Daoy (cell line): ENCODE data around the gene AGBL1. TPM values are rescaled to one million over a fixed set of nuclear protein-coding genes. Genes with fewer than 3 reads are reported as not detected.

Experiments used
- DNase-seq: peaks from one replicate; pipeline ENCODE4 v3.0.0-alpha.2; 2015; ENCODE audit warnings: low read depth
- total RNA-seq: library from RNA; depleted of rRNA; stranded (reverse); fragments of >200 nt; shearing (Covaris generic); gene quantifications from 2 replicates; pipeline ENCODE4 v1.2.3, GENCODE V29; 2014

Gene AGBL1
- total RNA-seq, 1 experiment from 2014 or later, result not detected

DNA sequence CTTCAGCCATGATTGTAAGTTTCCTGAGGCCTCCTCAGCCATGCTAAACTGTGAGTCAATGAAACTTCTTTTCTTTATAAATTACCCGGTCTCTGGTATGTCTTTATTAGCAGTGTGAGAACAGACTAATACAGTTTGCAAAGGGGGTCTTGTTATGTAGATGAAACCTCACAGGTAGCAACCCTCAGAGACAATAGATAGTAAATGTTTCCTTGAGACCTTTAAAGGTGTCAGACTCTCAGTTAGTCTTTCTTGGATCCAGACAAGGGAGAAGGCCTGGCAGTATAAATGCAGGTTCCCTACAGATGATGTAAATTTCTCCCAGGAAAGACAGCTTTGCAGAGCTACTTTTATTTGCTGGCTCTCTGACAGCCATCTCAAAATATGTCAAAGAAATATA, 510.8 kb downstream of the AGBL1 start:
- DNase-seq, result no peak

DNA sequence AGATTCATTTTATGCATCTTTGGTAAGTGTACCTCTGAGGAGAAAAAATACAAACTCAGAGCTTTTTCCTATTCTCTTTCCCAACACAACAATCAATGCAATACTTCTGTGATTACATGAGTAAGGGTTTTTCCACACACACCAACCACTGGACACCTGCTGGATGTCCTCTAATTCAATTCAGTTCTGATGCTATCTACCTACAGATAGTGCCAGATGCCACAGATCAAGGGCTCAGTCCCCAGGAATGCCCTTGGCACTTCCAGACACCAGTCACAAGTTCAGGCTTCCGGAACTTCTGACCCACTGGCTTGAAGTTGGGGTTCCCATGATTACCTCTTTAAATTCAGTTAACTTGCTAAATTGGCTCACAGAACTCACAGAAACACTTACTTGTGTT, 511.5 kb downstream of the AGBL1 start:
- DNase-seq, result no peak

DNA sequence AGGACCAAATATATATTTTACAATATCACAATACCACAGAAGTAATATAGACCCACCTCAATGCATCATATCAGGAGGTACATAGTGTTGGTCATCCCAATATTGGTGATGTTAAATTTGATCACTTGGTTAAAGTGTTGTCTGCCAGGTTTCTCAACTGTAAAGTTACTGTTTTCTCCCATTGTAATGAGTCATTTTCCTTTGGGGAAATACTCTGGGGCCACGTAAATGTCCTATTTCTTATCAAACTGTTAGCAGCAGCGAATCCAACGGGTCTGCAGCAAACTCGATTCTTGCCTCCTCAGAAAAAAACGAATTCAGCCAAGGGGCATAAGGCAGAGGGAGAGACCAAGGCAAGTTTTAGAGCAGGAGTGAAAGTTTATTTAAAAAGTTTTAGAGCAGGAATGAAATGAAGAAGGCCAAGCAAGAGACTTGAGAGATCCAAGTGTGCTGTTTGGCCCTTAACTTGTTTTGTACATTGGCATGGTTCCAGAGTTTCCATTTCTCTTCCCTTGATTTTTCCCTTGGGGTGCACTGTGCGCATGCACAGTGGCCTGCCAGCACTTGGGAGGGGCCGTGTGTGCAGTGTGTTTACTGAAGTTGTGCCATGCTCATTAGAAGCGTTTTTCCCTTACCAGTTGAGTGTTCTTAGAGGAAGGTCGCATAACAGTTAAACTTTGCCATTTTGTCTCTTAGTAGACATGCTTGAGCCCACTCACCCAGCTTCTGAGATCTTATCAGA, 512.5 kb downstream of the AGBL1 start:
- DNase-seq, result no peak

DNA sequence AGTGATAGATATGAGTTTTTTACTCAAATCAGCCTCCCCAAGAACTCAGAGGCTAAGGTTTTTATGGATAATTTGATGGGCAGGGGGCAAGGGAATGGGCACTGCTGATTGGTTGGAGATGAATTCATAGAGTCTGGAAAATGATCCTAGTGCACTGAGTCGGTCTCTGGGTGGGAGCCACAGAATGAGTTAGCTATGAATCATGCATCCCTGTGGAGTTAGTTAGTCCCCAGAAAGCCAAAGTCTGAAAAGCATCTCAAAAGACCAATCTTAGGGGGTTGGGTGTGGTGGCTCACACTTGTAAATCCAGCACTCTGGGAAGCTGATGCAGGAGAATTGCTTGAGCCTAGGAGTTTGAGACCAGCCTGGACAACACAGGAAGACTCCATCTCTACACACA, 516.1 kb downstream of the AGBL1 start:
- no peak for DNase-seq

DNA sequence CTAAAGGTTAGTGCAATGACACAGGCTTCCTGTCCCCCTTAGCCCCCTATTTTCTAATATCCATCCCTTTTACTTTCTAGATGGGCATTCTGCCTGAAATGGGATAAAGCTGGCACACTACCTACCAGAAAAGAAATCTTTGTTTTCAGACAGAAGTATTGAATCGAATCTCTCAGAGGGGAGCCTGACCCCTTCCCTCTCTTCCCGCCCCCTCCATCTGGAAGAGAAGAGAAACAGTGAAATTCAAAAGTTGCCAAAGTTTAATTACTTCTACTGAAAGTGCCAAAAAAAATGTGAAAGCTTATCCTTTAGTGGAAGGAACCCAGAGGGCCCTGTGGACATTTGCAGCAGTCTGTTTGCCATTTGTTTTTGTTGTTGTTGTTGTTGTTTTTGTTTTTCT, 523.8 kb downstream of the AGBL1 start:
- DNase-seq, result no peak

DNA sequence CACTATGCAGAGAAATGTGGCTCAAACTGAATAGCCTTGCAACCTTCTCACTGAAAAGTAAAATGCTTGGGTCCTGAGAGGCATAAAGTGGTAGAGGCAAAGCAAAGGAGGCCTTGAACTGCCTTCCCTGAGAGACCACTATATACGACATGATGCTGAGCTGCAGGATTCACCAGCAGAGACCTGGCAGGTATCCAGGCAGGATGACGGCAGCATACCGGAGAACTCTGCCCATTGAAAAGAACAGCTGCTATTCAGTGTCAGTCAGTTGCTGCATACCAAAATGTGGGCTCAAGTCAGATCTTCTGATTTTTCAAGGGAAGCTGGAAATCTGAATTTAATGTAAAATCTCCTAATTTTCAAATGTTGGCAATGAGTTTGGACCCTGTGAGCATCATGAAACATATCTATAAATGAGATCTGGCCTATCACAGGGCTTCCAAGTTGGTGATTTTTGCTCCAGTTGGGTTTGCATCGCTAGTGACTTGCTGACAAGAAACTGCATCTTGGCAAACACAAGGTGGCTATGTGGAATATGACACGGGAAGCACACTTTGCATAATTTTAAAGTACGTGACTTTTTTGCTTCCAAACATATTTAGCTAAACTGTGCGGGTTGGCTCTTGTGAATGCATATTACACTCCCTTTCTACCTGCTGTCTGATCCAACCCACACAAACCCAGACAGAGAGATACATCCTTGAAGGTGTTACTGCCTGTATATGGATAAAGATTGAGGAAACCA, 529.0 kb downstream of the AGBL1 start:
- DNase-seq, result no peak

DNA sequence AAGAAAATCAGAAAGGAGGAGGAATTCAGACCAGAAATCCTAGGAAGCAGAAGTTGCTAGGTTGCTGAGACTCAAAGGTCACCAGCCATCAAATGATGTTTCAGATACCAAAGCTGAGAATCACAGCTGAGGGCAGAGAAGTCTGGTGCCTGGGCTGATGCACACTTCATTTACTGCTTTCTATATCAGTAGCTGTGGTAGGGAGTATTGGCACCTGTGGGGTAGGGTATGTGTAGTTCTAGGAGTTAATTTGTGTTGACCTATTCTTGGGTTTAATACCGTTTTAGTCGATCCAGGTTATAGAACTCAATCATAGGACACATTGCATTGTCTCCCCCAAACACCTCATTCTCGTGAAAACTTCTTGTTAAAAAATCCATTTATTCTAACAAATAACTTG, 529.6 kb downstream of the AGBL1 start:
- no peak for DNase-seq

DNA sequence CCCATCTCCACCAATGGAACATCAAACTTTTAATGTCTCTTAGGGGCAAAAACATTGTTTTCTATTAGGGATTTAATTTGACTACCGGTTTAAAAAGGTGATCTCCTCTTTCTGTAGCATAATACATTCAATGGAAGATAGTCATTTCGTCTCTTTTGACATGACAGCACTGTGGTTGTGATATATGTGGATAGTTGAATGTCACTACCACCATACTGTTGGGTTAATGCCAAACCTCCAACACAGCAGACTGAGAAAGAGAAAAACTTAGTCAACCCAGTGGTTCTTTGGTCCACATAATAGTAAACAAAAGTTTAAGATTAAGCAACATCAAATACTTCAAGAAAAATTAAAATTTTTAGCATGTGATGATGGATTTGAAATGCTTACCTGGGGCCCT, 530.4 kb downstream of the AGBL1 start:
- no peak for DNase-seq

DNA sequence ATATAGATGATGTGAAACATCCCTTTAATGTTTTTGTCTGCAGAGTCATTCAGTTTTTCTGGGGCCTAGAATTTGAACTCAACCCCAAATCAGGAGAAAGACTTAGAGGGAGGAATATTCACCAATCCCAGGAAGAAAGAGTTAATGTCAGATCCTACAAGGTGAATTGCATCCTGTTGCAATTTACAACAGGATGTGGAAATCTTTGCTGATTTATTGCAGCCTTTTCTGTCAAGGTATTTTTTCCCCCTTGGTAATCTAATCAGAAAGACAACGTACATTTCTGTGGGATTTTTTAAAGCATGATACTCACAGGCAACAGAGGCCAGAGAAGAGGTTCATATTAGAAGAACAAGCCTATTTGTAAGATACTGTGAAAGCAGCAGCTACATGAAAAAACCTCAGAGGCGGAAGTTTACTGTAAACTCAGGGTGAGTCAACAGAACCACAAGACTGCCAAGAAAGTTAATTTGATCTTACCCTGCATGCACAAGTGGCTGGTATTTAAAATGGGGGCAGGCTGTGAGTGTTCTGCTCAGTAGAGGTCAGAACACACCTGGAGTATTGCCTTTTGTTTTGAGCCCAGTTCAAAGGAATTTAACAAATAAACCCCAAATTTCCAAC, 531.9 kb downstream of the AGBL1 start:
- peak; percentile 2 for DNase-seq

DNA sequence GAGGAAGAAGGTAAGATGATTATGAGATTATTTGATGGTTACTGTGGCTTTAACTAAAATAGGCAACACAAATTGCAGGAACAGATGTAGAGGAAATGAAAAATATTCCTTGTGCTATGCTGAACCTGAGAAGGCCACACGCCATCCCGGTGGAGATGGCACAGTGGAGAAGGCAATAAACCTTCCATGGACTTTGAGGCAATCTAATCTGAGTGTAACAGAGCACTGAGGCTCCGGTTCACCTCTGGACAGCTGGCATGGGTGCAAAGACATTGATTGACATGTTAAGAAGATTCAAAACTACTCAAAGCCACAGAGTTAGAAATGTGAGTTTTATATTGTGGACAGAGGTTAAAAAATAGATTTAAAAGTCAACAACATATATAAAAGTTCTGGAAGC, 535.7 kb downstream of the AGBL1 start:
- no peak for DNase-seq

DNA sequence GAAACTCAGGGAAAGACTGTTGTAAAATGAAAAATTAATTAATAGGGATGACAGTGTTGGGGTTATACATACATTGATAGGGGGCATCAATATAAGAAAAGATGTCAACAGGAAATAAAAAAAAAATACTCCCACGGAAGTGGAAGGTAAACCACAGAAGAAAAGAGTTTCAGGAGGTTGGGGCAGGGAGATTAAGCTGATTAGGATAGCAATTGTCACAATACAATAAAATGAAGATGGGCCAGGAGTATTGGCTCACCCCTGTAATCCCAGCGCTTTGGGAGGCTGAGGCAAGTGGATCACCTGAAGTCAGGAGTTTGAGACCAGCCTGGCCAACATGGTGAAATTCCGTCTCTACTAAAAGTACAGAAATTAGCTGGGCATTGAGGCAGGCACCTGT, 536.1 kb downstream of the AGBL1 start:
- DNase-seq, result no peak

DNA sequence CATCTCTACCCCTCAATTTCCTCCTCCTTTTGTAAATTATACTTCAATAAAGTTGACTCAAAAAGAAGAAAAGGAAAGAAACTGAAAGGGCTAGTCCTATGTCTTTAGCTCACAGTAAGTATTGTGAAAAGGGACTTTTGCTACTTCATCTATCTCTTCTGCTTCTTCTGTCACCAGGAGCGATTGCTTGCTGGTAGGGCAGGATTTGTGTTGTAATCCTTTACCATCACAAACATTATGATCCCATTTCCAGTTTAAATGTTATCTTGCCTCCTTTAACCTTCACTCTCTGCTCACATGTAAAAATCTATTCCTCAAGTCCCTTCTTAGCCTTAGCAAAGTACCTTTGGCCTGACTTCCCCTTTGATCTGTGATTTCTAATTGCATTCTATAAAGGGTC, 537.1 kb downstream of the AGBL1 start:
- no peak for DNase-seq

DNA sequence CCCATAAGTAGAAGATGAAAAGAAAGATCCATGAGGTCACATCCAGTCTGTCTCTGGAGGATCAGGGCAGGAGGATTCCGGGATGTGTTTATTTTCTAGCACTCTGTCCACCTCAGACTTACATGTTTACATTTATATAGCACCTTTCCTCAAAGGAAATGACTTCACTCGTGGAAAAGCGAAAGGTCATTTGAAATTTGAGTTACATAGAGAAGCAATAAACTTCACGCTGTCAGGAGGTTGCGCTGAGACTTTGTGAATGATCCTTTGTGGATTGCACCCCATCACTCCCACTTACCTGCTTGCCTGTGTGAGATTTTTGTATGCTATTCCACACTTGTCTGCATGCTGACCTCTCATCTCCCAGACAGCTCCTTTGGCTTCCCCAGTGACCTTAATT, 540.5 kb downstream of the AGBL1 start:
- DNase-seq, result no peak

DNA sequence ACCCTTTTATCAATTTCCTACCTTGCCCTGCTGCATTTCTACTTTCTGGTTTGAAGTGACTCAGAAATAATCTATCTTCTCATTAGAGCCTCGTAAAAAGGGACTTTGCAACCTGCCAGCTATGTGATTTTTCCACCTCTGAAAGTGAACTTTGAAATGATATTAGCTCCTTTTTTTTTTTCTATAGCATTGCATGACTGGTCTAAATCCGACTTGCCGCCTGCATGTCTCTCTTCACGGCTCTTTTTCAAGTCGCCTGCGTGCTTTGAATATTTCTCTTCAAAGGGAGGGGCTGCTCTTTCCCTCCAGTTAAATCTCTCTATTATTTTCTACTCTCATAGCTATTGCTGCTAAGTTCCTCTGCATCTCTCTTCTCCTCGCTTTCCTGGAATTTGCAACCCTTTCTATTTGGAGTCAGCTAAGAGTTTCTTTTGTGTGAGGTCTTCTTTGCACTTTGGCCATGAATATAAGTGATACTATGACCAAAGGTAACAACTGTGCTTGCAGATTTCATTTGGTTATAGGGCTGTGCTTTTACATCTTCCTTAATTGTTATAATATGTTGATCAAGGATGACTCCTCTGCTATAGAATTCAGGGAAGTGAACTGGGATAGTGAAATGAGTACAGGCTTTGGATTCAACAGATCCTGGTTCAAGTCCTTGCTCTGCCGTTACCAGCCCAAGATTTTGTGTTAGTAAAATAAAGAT, 541.1 kb downstream of the AGBL1 start:
- DNase-seq, result no peak

DNA sequence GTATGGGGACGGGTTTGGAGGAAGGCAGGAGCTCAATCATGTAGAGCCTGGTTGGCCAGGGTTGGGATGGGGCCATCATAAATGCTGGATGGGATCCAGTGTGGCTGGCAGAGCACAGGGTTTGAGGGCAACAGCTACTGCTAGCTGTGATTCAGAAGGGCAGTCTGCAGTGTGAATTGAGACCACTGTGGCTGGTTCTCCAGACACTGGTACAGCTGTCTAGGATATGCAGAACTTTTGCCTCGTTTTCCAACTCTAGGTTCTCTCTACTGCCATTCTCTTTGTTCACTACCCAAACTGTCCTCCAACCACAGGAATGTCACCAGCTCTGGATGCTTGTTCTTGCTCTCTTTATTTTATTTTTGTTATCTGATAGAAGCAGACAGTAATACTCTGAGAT, 543.6 kb downstream of the AGBL1 start:
- DNase-seq, result no peak

DNA sequence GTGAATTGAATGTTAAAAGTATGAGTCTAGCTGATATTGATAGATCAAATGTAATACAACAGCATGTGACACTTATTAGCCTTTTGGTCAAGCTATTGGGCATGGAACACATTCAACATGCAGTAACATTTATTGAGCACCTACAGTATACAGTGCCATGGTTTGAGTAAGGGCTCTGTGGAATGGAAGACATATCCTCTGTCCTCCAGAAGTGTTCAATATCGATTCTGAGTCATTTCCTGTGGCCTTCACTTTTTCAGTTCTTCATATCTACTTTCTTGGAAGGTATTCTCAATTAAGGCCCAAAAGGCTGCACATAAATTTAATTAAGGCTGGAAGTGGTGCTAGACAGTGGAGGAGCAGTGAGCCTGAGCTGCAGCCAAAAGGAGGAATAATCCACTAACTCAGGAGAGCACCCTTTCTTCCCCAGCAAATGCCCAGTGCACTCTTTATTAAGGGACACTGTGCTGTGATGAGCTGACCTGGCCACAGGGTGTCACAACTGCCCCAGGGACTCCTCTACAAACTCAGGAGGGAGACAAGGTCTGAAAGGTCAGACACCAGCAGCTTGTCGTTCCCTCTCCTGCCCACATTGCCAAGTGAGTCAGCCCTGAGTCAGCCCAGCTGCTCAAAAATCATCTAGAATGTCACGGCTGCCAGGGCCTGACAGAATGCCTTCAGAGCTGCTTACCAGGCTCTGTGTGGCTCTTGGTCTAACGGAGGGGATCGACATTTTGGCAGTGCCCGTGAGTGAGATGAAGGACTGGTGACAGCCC, 544.8 kb downstream of the AGBL1 start:
- peak; percentile 77 for DNase-seq

DNA sequence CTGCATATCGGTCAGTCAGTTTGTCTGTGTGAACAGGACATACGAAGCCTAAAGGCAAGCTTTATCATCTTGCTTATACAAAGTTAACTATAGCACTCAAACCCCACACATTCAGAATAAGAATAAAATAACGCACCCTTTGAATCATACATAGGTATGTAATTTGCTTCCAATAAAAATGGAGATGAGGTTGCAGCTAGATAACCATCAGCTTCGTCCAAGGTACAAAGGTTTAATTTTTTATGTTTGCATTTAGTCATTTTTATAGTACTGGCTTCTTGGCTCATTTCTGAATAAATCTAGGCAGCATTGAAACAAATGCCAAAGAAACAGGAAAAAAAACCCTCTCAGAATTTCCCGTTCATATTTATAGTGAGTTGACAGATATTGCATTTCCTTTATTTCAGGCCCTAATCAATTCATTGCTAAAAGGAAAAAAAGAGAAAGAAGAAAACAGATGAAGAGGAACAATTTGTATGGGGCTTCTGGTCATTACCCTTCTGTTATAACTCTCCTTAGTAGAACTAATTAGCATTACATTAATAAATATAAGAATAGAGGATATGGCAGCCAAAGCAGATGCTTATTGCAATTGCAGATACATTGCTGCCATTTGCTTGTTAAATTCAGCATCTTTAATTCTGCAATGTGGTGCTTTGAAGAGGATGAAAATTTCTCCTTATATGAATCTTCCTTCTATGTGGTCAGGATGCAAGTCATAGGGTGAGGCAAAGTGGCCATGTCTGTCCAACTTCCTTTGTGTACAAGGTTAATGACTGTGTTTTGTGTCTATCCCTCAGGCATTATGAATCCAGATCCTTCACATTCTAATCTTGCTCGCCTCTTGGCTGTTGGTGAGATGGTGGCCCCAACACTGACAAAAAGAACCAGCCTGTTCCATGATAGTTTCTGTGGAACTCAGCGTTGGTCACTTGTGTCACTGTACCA, 550.0 kb downstream of the AGBL1 start:
- DNase-seq, result no peak

DNA sequence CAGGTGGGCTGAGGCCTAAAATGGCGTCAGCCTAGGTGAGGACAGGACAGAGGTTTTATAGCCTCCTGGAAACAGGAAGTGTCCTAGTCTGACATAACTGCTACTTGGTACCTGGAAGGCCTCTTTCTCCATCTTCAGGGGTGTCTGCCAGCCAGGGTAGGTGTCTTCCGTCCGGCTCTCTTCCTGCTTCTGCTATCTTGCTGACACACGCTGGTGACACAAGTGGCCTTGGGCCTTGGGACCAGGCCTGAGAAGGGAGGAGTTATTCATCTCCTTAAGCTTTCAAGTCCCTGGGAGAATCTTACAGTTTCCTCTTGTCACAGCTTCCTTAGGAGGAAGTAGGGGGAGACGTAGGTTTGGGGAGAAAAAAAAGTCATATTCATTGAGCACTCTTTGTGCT, 551.3 kb downstream of the AGBL1 start:
- no peak for DNase-seq

DNA sequence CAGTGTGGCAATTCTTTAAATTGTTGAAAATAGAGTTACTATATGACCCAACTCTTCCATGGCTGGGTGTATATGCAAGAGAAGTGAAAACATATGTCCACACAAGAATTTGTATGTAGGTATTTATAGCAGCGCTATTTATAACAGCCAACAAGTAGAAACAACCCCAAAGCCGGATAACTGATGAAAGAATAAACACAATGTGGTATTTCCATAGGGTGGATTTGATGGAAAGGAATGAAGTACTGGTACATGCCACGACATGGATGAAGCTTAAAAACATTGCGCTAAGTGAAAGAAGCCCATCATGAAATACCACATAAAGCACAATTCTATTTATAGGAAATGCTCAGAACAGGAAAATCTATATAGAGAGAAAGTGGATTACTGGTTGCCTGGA, 554.5 kb downstream of the AGBL1 start:
- DNase-seq, result no peak

DNA sequence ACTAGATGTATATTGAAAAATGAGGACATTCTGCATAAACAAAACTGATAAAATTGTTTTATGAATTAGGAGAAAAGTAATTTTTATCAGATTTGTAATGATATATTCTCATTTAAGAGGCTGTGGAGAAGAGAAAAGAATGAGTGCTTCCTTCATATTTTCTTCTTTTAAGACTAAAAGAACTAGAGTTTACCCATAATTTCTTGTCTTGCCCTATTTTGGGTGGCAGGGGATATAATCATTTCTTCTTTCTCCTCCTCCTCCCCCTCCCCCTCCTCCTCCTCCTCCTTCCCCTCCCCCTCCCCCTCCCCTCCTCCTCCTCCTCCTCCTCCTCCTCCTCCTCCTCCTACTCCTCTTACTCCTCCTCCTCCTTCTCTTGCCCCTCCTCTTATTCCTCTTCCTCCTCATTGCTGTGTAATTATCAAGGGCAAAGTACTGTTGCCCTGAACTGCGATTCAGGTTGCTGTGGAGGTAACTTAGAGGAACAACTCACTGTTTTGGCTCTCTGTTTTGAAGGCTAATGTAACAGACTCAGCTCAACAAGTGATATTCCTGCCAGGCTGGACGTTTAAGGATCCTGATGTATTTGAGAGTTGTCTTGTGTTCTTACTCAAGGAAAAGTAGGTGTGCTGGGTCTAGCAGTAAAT, 555.4 kb downstream of the AGBL1 start:
- no peak for DNase-seq
